G401 (cell line): Measurements from ENCODE around the gene PHRF1. TPM values are rescaled to one million over a fixed set of nuclear protein-coding genes. Genes with fewer than 3 reads are reported as not detected.
"Not testable (repeated sequence)": the region's sequence is repeated elsewhere in the genome, so short reads cannot be mapped to it uniquely, and the experiment has no call there.

Experiments used
- DNase-seq: peaks from one replicate; pipeline ENCODE4 v3.0.0-alpha.2; 2015; ENCODE audit warnings: low spot score
- in situ Hi-C: cut with HindIII; loops from 2 replicates; pipeline ENCODE4 v1.10.0; 2016; ENCODE audit warnings: low sequenced_read_pairs, mixed read lengths
- total RNA-seq: library from RNA; depleted of rRNA; stranded (reverse); fragments of >200 nt; shearing (Covaris generic); gene quantifications from 2 replicates; pipeline ENCODE4 v1.2.3, GENCODE V29; 2014

Gene PHRF1
- total RNA-seq, 1 experiment from 2014 or later: 34.8 TPM

GRCh38 chr11:568306-569157, 7.7 kb upstream of the PHRF1 start:
- in situ Hi-C loops: no loop called here
- DNase-seq: peak; percentile 85

- in situ Hi-C loops: no loop called here
- DNase-seq: no peak
Observed at GRCh38 chr11:569158-569885, 6.9 kb upstream of the PHRF1 start.

GRCh38 chr11:571802-572185, 4.5 kb upstream of the PHRF1 start:
- in situ Hi-C loops: no loop called here
- no peak for DNase-seq

GRCh38 chr11:573146-573759, 3.0 kb upstream of the PHRF1 start:
- in situ Hi-C loops: no loop called here
- DNase-seq: no peak

GRCh38 chr11:574031-574570, 2.2 kb upstream of the PHRF1 start:
- in situ Hi-C loops: not testable (repeated sequence)
- DNase-seq: peak; percentile 18

- peak; percentile 51 for DNase-seq
- in situ Hi-C loops: no loop called here
Observed at GRCh38 chr11:574632-575312, 1.5 kb upstream of the PHRF1 start.

GRCh38 chr11:575313-575995, 816 bp upstream of the PHRF1 start:
- DNase-seq: no peak
- in situ Hi-C loops: no loop called here

- in situ Hi-C loops: no loop called here
- no peak for DNase-seq
Observed at GRCh38 chr11:576811-577610, 741 bp downstream of the PHRF1 start.

GRCh38 chr11:577611-577894, 1.3 kb downstream of the PHRF1 start:
- DNase-seq: no peak
- in situ Hi-C loops: no loop called here

GRCh38 chr11:578276-579035, 2.2 kb downstream of the PHRF1 start:
- no peak for DNase-seq
- in situ Hi-C loops: no loop called here

GRCh38 chr11:579830-580601, 3.7 kb downstream of the PHRF1 start:
- in situ Hi-C loops: no loop called here
- no peak for DNase-seq

GRCh38 chr11:581342-581741, 5.1 kb downstream of the PHRF1 start:
- in situ Hi-C loops: no loop called here
- peak; percentile 55 for DNase-seq

- in situ Hi-C loops: no loop called here
- peak; percentile 63 for DNase-seq
Observed at GRCh38 chr11:581752-582151, 5.5 kb downstream of the PHRF1 start.

- in situ Hi-C loops: no loop called here
- no peak for DNase-seq
Observed at GRCh38 chr11:584287-584686, 8.0 kb downstream of the PHRF1 start.

GRCh38 chr11:586376-587316, 10.4 kb downstream of the PHRF1 start:
- no peak for DNase-seq
- in situ Hi-C loops: no loop called here

- no peak for DNase-seq
Observed at GRCh38 chr11:587546-587945, 11.3 kb downstream of the PHRF1 start.

More at GRCh38 chr11:587546-587945, 11.3 kb downstream of the PHRF1 start:
- in situ Hi-C loops: no loop called here
